Tibial artery (tissue), 4 donors: Measurements from ENCODE around the gene CNOT4.

ENCODE experiments used
- DNase-seq, 2 donors: peaks; one replicate each; pipeline ENCODE4 v3.0.0-alpha.2; 2019
- H3K27ac ChIP-seq, 2 donors: fragments of 200-600 bp; sonication (generic) in 1 of 2; 1 replicate in 1 of 2; 2 replicates in 1 of 2; pipeline ENCODE4 v1.5.1; 2018 to 2019; ENCODE audit warnings: mild to moderate bottlenecking in 1 of 2
- H3K27me3 ChIP-seq, 2 donors: fragments of 200-600 bp; sonication (generic) in 1 of 2; one replicate each; pipeline versions ENCODE4 v1.5.1 to v1.6.0; 2016 to 2019
- H3K36me3 ChIP-seq, 3 donors: fragments of 200-600 bp; sonication (generic) in 2 of 3; one replicate each; pipeline ENCODE4 v1.5.1; 2016 to 2019; ENCODE audit warnings: mild to moderate bottlenecking in 2 of 3
- H3K4me1 ChIP-seq, 4 donors: fragments of 200-600 bp; sonication (generic) in 2 of 4; 1 replicate in 3 of 4; 2 replicates in 1 of 4; pipeline ENCODE4 v1.5.1; 2016 to 2019
- H3K4me3 ChIP-seq, 2 donors: fragments of 200-600 bp; sonication (generic) in 1 of 2; 1 replicate in 1 of 2; 2 replicates in 1 of 2; pipeline ENCODE4 v1.5.1; 2018 to 2019; ENCODE audit warnings: mild to moderate bottlenecking in 2 of 2
- H3K9me3 ChIP-seq, 3 donors: fragments of 200-600 bp; sonication (generic) in 1 of 3; one replicate each; pipeline ENCODE4 v1.5.1; 2016 to 2019
- intact Hi-C: fragments of 100-400 bp; cut with DNase I; formaldehyde crosslinking; loops from one replicate; pipeline ENCODE4 v1.15.0; 2023; ENCODE audit warnings: low total_unique reads
- TF ChIP-seq, protein P1 (sequence below), 2 experiments: fragments of 200-600 bp in 1 of 2; fragments of 450-650 bp in 1 of 2; IDR thresholded peaks; one replicate each; pipeline ENCODE4 v1.5.1; 2017 to 2019; ENCODE audit warnings: antibody characterized with exemption in 2 of 2, mild to moderate bottlenecking in 1 of 2, moderate library complexity in 1 of 2

Gene CNOT4

GRCh38 chr7:135466442-135467206 lies 43.3 kb downstream of the CNOT4 start:
- TF ChIP-seq, protein P1, sequence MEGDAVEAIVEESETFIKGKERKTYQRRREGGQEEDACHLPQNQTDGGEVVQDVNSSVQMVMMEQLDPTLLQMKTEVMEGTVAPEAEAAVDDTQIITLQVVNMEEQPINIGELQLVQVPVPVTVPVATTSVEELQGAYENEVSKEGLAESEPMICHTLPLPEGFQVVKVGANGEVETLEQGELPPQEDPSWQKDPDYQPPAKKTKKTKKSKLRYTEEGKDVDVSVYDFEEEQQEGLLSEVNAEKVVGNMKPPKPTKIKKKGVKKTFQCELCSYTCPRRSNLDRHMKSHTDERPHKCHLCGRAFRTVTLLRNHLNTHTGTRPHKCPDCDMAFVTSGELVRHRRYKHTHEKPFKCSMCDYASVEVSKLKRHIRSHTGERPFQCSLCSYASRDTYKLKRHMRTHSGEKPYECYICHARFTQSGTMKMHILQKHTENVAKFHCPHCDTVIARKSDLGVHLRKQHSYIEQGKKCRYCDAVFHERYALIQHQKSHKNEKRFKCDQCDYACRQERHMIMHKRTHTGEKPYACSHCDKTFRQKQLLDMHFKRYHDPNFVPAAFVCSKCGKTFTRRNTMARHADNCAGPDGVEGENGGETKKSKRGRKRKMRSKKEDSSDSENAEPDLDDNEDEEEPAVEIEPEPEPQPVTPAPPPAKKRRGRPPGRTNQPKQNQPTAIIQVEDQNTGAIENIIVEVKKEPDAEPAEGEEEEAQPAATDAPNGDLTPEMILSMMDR (IDR thresholded peaks at IDR 0.05), result no peak
- Histone ChIP-seq H3K4me1 (no peaks in the 10 kb centered on the region), H3K9me3 (no peaks in the 10 kb centered on the region), H3K27me3 (no peaks in the 10 kb centered on the region), H3K4me3 (no peak overlapping the region), H3K36me3 (no peaks in the 10 kb centered on the region), H3K27ac (no peak overlapping the region)
- no peak for DNase-seq
- intact Hi-C loops, result no loop called here

DNA sequence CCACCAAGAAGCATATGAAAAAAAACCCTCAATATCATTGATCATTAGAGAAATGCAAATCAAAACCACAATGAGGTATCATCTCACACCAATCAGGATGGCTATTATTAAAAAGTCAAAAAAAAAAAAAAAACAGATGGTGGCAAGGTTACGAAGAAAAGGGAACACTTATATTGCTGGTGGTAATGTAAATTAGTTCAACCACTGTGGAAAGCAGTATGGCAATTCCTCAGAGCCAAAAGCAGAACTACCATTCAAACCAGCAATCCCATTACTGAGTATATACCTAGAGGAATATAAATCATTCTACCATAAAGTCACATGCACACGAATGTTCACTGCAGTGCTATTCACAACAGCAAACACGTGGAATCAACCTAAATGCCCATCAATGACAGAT lies 46.0 kb downstream of the CNOT4 start:
- H3K27me3 ChIP-seq, result no peaks in the 10 kb centered on the region
- intact Hi-C loops, result no loop called here
- TF ChIP-seq, protein P1 (IDR thresholded peaks at IDR 0.05), result no peak
- H3K4me3 ChIP-seq, result no peak overlapping the region
- peaks cover 0 to 4% (median 0%) of the 10 kb centered on the region in 4 donors for H3K4me1 ChIP-seq
- H3K27ac ChIP-seq, result no peak overlapping the region
- H3K36me3 ChIP-seq, result no peaks in the 10 kb centered on the region
- no peaks in the 10 kb centered on the region for H3K9me3 ChIP-seq
- no peak for DNase-seq

DNA sequence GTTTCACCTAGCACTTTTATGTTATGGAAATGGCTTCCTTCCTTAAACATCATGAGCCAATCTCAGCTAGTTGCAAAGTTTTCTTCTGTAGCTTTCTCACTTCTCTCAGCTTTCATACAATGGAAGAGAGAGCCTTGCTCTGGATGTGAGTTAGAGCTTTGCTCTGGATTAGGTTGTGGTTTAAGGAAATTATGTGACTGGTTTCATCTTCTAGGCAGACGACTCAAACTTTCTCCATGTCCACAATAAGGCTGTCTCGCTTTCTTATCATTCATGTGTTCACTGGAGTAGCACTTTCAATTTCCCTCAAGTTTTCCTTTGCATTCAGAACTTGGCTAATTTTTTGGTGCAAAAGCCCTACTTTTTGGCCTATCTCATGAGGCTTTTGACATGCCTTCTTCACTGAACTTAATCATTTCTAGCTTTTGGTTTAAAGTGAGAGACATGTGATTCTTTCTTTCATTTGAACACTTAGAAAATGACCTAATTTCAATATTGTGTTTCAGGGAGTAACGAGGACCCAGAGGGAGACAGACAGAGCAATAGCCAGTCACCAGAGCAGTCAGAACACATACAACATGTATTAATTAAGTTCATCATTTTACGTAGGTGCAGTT lies 49.8 kb downstream of the CNOT4 start:
- Histone ChIP-seq H3K27me3 (no peaks in the 10 kb centered on the region), H3K9me3 (no peaks in the 10 kb centered on the region), H3K4me3 (no peak overlapping the region), H3K36me3 (no peaks in the 10 kb centered on the region), H3K27ac (no peak overlapping the region), H3K4me1 (peaks cover 0 to 11% (median 2%) of the 10 kb centered on the region in 4 donors)
- DNase-seq, result no peak
- TF ChIP-seq, protein P1 (IDR thresholded peaks at IDR 0.05), result no peak
- intact Hi-C loops, result no loop called here

DNA sequence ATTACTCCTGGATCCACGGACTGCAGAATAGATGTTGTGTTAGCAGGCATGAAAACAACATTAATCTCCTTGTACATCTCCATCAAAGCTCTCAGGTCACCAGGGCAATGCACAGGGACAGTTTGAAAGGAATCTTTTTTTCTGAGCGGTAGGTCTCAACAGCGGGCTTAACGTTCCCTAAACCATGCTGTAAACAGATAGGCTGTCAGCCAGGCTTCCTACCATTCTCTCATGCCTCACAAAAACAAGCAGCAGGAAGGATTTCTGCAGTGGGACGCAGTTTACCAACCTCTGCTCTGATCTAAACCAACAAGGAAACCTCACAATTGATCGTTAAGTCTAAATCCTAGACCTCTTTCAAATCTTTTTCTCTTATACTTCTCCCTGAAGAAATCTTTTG lies 50.8 kb downstream of the CNOT4 start:
- DNase-seq, result no peak
- TF ChIP-seq, protein P1 (IDR thresholded peaks at IDR 0.05), result no peak
- H3K27ac ChIP-seq, result no peak overlapping the region
- intact Hi-C loops, result no loop called here
- H3K36me3 ChIP-seq, result no peaks in the 10 kb centered on the region
- no peaks in the 10 kb centered on the region for H3K9me3 ChIP-seq
- no peaks in the 10 kb centered on the region for H3K27me3 ChIP-seq
- H3K4me1 ChIP-seq, result peaks cover 0 to 16% (median 2%) of the 10 kb centered on the region in 4 donors
- no peak overlapping the region for H3K4me3 ChIP-seq

GRCh38 chr7:135454060-135454459 lies 55.8 kb downstream of the CNOT4 start:
- no peaks in the 10 kb centered on the region for H3K9me3 ChIP-seq
- H3K4me1 ChIP-seq, result peaks cover 0 to 18% (median 2%) of the 10 kb centered on the region in 4 donors
- DNase-seq, result no peak
- TF ChIP-seq, protein P1 (IDR thresholded peaks at IDR 0.05), result no peak
- H3K4me3 ChIP-seq, result no peak overlapping the region
- H3K27me3 ChIP-seq, result no peaks in the 10 kb centered on the region
- intact Hi-C loops, result no loop called here
- H3K27ac ChIP-seq, result no peak overlapping the region
- no peaks in the 10 kb centered on the region for H3K36me3 ChIP-seq
